ENCODE data around the gene AIFM1.

Gene AIFM1

DNA sequence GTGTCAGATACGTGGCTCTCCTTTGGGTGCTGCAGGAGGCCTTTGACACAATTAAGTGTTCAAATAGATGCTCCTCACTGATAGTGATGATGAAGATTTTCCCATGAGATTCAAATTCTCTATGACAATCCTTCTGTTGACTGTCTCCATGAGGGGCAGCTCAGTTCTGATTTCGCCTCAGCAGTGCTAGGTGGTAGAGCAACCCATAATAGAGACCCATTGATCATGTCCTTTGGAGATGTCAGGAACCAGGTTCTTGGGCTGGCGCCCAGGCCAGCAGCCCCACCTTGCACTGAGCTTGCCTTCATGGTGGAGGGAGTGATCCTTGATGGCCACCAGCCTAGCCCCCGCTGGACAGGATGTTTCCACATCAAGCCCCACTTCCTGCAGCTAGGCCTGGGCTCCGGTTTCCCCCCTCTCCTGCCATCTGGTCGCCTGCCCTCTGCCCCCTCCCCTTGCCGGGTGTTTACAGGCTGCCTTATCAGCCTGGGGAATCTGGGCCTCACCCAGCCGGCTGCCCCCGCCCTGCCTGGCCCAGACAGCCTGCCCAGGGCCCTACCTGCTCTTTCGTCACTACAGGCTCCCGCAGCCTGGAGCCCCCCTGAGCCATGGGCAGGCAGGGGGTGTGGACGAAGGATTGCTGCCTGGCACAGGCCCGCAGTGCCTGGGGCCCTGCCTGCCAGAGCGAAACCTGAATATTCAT is 68.0 kb downstream of the AIFM1 start:
- DNase-seq (ENCODE audit: low read depth in 4 of 4, low spot score in 1 of 4): no peak

GRCh38 chrX:130095249-130096030 is 70.2 kb downstream of the AIFM1 start:
- no peak for DNase-seq (ENCODE audit: low read depth in 4 of 4, low spot score in 1 of 4)

DNA sequence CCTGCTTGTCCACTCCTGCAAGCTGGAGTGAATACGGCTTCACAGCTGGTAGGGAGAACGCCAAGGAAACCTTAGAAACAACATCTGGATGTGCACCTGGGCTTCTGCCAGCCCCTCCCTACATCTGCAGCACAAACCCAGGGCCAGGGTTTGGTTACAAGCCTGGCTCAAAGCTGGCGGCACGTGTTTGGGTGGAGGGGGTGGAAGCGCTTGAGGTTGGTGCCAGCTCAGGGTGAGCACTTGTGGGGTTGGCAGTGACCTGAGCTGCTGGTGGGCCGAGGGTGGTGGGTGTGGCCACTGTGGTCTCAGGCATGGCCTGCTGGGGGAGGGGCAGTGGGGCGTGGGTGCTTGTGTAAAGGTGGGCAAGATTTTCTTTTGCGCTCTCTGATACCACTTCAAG is 70.9 kb downstream of the AIFM1 start:
- DNase-seq (ENCODE audit: low read depth in 4 of 4, low spot score in 1 of 4): no peak

- DNase-seq (ENCODE audit: low read depth in 4 of 4, low spot score in 1 of 4): no peak
Observed at GRCh38 chrX:130093271-130093670, 72.4 kb downstream of the AIFM1 start.

DNA sequence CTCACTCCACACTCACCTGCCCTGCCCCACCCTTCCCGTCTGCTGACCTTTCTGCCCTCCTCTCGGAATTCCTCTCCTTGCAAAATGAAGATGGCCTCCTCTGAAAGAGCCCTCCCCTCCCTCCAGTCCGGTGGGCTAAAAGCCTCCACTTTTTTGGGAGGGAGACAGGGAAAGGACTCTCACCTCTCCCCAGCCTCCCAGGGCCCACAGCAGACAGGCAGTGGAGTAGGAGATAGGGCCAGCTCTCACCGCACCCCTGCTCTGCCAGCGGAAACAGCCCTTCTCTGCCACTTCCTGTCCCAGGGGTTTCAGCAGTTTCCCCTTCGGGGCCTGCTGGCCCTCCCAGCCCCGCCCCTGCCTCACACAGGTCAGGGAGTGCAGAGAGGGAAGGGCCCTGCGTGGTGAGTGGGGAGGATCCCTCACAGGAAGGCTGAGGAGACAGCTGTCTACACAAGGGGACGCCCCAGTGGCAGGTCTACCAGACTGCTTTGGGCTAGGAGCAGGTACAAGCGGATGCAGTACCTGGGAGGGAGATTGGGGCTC is 73.6 kb downstream of the AIFM1 start:
- peak in 3 of 4 experiments; percentile 54 to 77 (median 54) for DNase-seq (ENCODE audit: low read depth in 4 of 4, low spot score in 1 of 4)

DNA sequence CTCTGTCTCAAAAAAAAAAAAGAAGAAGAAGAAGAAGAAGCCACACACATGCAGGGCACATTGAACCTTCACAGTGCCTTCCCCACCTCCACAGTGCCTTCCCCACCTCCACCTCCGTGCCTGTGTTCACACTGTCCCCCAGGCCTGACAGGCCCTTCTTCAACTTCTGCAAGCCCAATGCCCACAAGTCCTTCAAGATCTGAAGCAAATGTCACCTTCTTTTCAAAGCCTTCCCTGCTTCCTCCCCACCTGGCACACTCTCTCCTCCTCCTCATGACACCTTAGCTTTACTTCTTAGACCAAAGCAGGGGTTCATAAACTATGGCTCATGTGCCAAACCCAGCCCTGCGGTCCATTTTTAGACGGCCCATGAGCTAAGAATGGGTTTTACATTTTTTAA is 75.3 kb downstream of the AIFM1 start:
- DNase-seq (ENCODE audit: low read depth in 4 of 4, low spot score in 1 of 4): no peak

DNA sequence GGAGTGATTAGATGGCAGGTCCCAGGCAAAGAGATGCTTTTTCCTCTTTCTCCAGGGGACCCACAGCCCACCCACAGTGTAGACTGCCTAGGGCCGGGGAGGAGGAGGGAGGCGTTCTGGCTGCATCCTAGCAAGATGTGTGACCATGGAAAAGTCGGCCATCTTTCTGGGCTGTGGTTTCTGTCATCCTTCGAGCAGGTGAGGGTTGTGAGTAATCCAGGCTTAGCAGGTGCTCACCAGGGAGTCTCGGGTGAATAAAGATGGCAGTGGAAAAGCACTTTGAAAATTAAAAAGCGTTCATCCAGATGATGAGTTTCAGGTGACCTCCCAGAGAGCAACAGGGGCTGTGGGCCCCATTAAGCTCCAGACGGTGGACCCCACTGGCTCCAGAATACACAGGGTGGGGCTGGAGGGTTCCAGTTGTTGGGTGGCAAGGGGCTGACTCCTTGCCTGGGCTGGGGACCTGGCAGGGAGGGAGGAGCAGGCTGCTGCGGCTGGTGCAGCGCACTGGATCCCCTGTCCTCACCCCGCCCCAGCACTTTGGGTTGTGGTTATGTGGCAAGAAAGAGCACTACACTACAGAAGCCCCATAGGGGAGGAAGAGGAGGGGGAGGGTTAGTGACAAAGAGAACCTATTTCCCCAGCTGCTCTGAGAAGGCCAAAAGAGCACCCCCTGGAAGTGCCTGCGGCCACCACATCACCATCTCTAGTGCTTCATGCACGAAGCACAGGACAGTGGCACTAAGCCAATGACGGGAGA is 79.0 kb downstream of the AIFM1 start:
- DNase-seq (ENCODE audit: low read depth in 4 of 4, low spot score in 1 of 4): peak in 1 of 4 experiments; percentile 52

DNA sequence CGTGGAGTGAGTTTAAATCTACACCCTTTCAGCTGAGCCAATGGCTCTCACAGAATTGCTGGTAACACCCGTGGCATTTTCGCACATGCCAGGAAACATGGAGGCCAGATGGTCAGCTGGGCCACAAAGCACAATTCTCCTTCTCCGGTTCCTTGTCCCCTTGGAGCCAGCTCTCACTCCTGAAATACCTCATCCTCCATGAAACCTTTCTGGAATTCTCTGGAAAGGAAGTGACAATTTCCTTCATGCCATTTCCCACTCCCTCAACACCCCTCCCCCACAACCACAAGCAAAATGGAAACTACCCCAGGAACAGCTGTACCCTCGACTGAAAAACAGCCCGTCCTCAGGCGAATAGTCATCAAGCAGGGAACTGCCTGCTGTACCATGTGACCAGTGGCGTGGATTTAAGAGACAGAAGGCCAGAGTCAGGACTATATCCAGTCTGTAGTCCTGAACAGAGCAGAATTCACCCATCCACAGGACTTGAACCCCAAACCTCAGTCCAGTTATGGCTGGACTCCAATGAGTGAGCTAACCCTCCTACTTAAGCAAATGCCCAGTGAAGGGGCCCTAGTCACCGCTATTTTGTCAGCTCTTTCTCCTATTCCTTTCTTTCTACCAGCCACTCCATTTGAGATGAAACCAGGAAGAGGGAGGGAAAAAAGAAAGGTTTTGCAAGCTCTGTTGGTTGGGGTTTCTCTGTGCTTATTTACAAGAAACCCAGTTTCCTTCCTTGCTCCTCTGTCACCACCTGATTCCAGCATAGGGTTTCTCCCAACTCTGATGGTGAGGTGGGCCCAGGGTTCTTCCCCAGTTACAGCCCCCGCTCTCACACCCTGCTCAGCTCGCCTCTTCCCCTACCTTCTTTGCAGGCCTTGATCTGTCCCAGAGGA is 79.8 kb downstream of the AIFM1 start:
- DNase-seq (ENCODE audit: low read depth in 4 of 4, low spot score in 1 of 4): no peak

DNA sequence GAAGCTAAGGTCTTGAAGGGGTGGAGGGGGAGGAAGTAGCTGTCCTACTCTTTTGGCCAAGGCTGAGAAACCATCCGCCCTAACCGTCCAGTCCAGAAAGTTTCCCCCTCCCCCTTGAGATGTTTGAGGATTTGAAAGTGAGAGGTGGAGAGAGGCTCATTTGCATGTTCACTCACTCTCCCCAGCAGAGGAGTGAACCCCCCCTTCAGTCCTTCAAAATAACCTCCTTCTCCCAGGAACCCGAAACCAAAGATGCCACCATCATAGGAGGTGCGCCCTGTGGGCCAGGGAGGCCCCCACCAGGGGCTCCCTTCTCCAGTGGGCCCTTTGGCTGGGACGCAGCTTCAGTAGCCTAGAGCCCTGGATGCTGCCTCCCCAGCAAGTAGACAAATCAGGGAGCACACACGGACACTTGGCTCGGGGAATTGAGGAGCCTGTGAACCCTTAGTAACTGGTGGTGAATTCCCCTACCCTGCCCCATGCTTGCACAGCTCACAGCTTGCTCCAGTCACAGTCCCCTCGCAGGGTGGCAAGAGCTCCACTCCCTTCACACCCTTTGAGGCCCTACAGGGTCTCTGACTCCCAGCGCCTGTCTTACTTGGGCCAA is 80.9 kb downstream of the AIFM1 start:
- no peak for DNase-seq (ENCODE audit: low read depth in 4 of 4, low spot score in 1 of 4)

- DNase-seq (ENCODE audit: low read depth in 4 of 4, low spot score in 1 of 4): no peak
Observed at GRCh38 chrX:130083656-130084382, 81.8 kb downstream of the AIFM1 start.

DNA sequence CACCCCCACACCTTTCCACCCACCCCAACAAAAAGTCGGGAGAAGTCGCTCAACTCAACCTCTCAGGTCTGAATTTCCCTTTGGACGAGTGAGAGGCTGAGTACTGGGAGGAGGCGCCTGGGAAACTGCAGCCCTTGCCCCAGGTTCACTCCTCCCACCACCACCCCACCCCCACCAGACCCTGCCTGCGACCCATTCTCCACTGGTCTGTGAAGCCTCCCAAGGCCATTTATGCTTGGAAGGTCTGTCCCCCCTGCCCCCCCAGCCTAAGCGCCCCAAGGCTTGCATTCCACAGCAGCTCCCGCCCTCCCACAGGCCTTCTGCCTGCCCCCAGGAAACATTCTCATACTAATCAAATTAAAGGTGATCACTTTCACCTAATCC is 82.5 kb downstream of the AIFM1 start:
- DNase-seq (ENCODE audit: low read depth in 4 of 4, low spot score in 1 of 4): no peak

- peak in 2 of 4 experiments; percentile 40 to 70 for DNase-seq (ENCODE audit: low read depth in 4 of 4, low spot score in 1 of 4)
Observed at GRCh38 chrX:130082244-130083106, 83.2 kb downstream of the AIFM1 start.

- no peak for DNase-seq (ENCODE audit: low read depth in 4 of 4, low spot score in 1 of 4)
Observed at GRCh38 chrX:130081421-130082045, 84.1 kb downstream of the AIFM1 start.

DNA sequence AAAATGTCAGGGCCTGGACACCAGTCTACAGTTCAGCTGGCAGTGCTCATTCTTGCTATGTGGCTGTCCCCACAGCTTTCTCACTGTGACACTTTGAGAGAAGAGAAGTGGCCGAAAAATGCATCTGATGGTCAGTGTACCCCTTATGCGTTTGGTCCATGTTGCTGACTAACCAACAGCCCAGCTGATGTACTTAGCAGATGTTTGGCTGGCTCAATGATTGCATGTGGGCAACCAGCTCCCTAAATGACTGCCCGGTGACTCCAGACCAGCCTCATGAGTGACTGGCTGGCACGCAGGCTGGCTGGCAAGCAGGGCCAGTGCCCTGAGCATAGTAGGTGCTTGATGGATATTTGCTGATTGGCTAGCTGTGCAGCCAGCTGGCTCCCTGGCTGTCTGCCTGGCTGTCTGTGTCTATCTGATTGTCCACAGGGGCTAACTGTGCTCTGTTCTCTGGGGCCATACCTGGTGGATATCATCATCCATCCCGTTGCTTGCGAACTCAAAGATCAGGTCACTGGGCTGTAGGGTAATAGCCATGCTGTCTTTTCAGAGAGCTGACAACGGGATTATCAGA is 84.8 kb downstream of the AIFM1 start:
- no peak for DNase-seq (ENCODE audit: low read depth in 4 of 4, low spot score in 1 of 4)

DNA sequence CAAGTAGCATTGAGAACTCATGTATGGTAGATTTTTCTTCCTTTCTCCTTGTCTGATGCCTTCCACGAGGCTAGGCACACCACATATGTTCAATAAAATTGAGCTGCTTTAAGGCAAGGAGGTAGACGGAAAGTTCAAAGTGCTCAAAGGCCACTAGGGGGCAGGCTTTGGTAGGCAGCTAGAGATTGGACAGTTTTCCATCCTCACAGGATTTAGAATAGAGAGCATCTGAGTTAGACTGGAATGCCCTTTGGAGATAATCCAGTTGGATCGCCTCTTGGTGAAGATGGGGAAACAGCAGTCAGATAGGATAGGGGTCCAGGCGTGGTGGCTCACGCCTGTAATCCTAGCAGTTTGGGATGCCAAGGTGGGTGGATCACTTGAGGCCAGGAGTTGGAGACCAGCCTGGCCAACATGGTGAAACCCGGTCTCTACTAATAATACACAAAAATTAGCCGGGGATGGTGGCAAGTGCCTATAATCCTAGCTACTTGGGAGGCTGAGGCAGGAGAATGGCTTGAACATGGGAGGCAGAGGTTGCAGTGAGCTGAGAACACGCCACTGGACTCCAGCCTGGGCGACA is 85.7 kb downstream of the AIFM1 start:
- DNase-seq (ENCODE audit: low read depth in 4 of 4, low spot score in 1 of 4): peak in 1 of 4 experiments; percentile 34
